K562 (cell line): ENCODE results near the gene DVL2. TPM values are rescaled to one million over a fixed set of nuclear protein-coding genes. Genes with fewer than 3 reads are reported as not detected.
A peak's percentile ranks its signal among the peaks of the same experiment; 100 is the strongest.

Experiments
- CTBP1 ChIP-seq: fragments of 450-650 bp; IDR thresholded peaks from 2 replicates; pipeline ENCODE4 v1.6.1; 2016; ENCODE audit warnings: borderline replicate concordance
- CXXC5 ChIP-seq: fragments of 250-450 bp; sonication (Bioruptor Pico); IDR thresholded peaks from 2 replicates; pipeline ENCODE4 v1.8.0; 2022; ENCODE audit warnings: inconsistent platforms, mild to moderate bottlenecking, moderate library complexity
- LARP7 ChIP-seq: fragments of 450-650 bp; IDR thresholded peaks from 2 replicates; pipeline ENCODE4 v1.6.1; 2016
- LCOR ChIP-seq: sonication (generic); formaldehyde crosslinking; IDR thresholded peaks from 2 replicates; pipeline ENCODE4 v1.8.0; 2022; ENCODE audit warnings: mild to moderate bottlenecking, missing genetic modification reagents
- NFIC ChIP-seq: fragments of 450-650 bp; IDR thresholded peaks from 2 replicates; pipeline ENCODE4 v1.6.1; 2017; ENCODE audit warnings: mild to moderate bottlenecking, inconsistent platforms
- ZBTB1 ChIP-seq: sonication (generic); formaldehyde crosslinking; IDR thresholded peaks from 2 replicates; pipeline ENCODE4 v1.8.1; 2023; ENCODE audit warnings: missing genetic modification reagents, low read depth, mild to moderate bottlenecking, borderline replicate concordance
- ZNF263 ChIP-seq: sonication (generic); formaldehyde crosslinking; IDR thresholded peaks from 2 replicates; pipeline ENCODE4 v1.8.0; 2022; ENCODE audit warnings: mild to moderate bottlenecking, missing genetic modification reagents, borderline replicate concordance
- ZNF75A ChIP-seq: fragments of 450-650 bp; formaldehyde crosslinking; IDR thresholded peaks from 2 replicates; pipeline ENCODE4 v1.4.0; 2020; ENCODE audit warnings: mild to moderate bottlenecking
- ZNF766 ChIP-seq: fragments of 200-800 bp; sonication (Bioruptor generic); conservative IDR thresholded peaks from 2 replicates; pipeline ENCODE4 v1.6.1; 2016; ENCODE audit warnings: missing genetic modification characterization, missing compliant biosample characterization
- polyA plus RNA-seq, 8 experiments: library from polyadenylated mRNA; depleted of rRNA in 4 of 8; stranded (reverse) in 5 of 8; unstranded in 3 of 8; fragments of >200 nt; fragmentation: Nextera tagmentation in 2 of 8; fragmentation: Illumina TruSeq in 1 of 8; extraction: Ambion mirVana in 2 of 8; extraction: Trizol in 1 of 8; gene quantifications; 2 replicates each; pipeline versions ENCODE4 v1.2.1 to v1.2.3, GENCODE V29; 2011 to 2014; ENCODE audit warnings: inconsistent platforms in 1 of 8, missing spikeins in 1 of 8
- total RNA-seq, 7 experiments: library from RNA; depleted of rRNA in 6 of 7; stranded (reverse); fragments of >200 nt in 6 of 7; fragmentation: Illumina TruSeq in 2 of 7; extraction: Trizol in 2 of 7; gene quantifications; 2 replicates each; pipeline versions ENCODE4 v1.2.1 to v1.2.3, GENCODE V29; 2011 to 2021; ENCODE audit warnings: low replicate concordance in 1 of 7
- TF ChIP-seq, protein P1 (sequence below): fragments of 200-800 bp; sonication (Bioruptor generic); IDR thresholded peaks from 2 replicates; pipeline ENCODE4 v1.6.1; 2017; ENCODE audit warnings: missing genetic modification characterization, missing compliant biosample characterization
- TF ChIP-seq, protein P2 (sequence below): fragments of 450-650 bp; conservative IDR thresholded peaks from 2 replicates; pipeline ENCODE4 v1.6.1; 2016; ENCODE audit warnings: missing genetic modification characterization, low read depth, mild to moderate bottlenecking, control low read depth, missing compliant biosample characterization
- TF ChIP-seq, protein P3 (sequence below): fragments of 150-350 bp; IDR thresholded peaks from 2 replicates; pipeline ENCODE4 v1.6.1; 2014; ENCODE audit warnings: low read depth, mild to moderate bottlenecking, low read length, borderline replicate concordance
- TF ChIP-seq, protein P4 (sequence below), 2 experiments: fragments of 450-650 bp; conservative IDR thresholded peaks; 2 replicates each; pipeline ENCODE4 v1.6.1; 2017; ENCODE audit warnings: mild to moderate bottlenecking in 2 of 2, moderate library complexity in 2 of 2
- TF ChIP-seq, protein P5 (sequence below), 3 experiments: fragments of 200-800 bp in 1 of 3; sonication (Bioruptor generic) in 1 of 3; sonication (generic) in 1 of 3; formaldehyde crosslinking in 1 of 3; IDR thresholded peaks; 2 replicates each; pipeline versions ENCODE4 v1.6.1 to v1.8.0; 2016 to 2022; ENCODE audit warnings: mild to moderate bottlenecking in 2 of 3, missing compliant biosample characterization in 2 of 3, missing genetic modification characterization in 2 of 3, missing genetic modification reagents in 1 of 3

Gene DVL2
- total and polyA plus RNA-seq, 9 of the 15 experiments (the other 6 are each of a cell fraction or from before 2014, with no cell fraction given) = 1.3 to 49.5 (median 24.3) TPM

DNA sequence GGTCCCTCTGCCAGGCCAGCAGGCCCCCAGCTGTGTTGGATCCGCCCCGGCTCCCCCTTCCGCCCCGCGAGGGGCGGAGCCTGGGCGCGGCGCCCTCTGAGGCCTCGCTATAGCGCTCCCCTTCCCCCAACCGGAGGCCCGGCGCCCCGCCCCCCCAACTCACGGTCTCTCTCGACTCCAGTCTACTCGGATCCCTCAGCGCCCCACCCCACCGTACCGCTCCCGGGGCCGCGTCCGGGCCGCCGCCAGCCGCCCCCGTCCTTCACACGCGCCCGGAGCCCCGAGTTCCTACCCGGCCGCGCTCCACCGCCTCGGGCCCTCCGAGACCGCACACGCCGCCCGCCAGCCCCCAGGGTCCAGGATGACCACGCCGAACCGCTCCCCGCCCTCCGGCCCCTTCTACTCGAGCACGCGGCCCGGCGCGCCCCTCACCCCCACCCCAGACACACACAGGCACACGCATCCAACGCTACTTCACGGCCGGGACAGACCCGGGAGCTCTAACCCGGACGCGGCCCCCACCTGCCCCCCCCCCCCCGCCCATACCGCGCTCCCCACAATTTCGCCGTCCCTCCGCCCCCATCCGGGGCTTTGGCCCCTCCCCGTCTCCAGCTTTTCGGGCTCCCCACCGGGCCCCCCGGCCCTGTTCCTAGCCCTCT lies 3.6 kb upstream of the DVL2 start (continued):
- TF ChIP-seq, protein P1, sequence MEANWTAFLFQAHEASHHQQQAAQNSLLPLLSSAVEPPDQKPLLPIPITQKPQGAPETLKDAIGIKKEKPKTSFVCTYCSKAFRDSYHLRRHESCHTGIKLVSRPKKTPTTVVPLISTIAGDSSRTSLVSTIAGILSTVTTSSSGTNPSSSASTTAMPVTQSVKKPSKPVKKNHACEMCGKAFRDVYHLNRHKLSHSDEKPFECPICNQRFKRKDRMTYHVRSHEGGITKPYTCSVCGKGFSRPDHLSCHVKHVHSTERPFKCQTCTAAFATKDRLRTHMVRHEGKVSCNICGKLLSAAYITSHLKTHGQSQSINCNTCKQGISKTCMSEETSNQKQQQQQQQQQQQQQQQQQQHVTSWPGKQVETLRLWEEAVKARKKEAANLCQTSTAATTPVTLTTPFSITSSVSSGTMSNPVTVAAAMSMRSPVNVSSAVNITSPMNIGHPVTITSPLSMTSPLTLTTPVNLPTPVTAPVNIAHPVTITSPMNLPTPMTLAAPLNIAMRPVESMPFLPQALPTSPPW = peak; percentile 95
- TF ChIP-seq ZBTB1 (CRISPR knock-in tag) (peak; percentile 54; the same call in 1 of the 2 replicates), NFIC (0 out of 2 replicates have a peak, but pooled peaks have one; percentile 15), ZNF75A (CRISPR knock-in tag) (no peak), ZNF766 (CRISPR knock-in tag) (0 out of 2 replicates have a peak, but pooled peaks have one; percentile 27), CTBP1 (no peak), LCOR (CRISPR knock-in tag) (no peak), CXXC5 (peak; percentile 71), LARP7 (no peak), ZNF263 (CRISPR knock-in tag) (peak; percentile 56; the same call in 1 of the 2 replicates)
- TF ChIP-seq, protein P2, sequence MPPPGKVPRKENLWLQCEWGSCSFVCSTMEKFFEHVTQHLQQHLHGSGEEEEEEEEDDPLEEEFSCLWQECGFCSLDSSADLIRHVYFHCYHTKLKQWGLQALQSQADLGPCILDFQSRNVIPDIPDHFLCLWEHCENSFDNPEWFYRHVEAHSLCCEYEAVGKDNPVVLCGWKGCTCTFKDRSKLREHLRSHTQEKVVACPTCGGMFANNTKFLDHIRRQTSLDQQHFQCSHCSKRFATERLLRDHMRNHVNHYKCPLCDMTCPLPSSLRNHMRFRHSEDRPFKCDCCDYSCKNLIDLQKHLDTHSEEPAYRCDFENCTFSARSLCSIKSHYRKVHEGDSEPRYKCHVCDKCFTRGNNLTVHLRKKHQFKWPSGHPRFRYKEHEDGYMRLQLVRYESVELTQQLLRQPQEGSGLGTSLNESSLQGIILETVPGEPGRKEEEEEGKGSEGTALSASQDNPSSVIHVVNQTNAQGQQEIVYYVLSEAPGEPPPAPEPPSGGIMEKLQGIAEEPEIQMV (tag) = no peak
- TF ChIP-seq, protein P3, sequence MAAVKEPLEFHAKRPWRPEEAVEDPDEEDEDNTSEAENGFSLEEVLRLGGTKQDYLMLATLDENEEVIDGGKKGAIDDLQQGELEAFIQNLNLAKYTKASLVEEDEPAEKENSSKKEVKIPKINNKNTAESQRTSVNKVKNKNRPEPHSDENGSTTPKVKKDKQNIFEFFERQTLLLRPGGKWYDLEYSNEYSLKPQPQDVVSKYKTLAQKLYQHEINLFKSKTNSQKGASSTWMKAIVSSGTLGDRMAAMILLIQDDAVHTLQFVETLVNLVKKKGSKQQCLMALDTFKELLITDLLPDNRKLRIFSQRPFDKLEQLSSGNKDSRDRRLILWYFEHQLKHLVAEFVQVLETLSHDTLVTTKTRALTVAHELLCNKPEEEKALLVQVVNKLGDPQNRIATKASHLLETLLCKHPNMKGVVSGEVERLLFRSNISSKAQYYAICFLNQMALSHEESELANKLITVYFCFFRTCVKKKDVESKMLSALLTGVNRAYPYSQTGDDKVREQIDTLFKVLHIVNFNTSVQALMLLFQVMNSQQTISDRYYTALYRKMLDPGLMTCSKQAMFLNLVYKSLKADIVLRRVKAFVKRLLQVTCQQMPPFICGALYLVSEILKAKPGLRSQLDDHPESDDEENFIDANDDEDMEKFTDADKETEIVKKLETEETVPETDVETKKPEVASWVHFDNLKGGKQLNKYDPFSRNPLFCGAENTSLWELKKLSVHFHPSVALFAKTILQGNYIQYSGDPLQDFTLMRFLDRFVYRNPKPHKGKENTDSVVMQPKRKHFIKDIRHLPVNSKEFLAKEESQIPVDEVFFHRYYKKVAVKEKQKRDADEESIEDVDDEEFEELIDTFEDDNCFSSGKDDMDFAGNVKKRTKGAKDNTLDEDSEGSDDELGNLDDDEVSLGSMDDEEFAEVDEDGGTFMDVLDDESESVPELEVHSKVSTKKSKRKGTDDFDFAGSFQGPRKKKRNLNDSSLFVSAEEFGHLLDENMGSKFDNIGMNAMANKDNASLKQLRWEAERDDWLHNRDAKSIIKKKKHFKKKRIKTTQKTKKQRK = no peak
- TF ChIP-seq, protein P4, sequence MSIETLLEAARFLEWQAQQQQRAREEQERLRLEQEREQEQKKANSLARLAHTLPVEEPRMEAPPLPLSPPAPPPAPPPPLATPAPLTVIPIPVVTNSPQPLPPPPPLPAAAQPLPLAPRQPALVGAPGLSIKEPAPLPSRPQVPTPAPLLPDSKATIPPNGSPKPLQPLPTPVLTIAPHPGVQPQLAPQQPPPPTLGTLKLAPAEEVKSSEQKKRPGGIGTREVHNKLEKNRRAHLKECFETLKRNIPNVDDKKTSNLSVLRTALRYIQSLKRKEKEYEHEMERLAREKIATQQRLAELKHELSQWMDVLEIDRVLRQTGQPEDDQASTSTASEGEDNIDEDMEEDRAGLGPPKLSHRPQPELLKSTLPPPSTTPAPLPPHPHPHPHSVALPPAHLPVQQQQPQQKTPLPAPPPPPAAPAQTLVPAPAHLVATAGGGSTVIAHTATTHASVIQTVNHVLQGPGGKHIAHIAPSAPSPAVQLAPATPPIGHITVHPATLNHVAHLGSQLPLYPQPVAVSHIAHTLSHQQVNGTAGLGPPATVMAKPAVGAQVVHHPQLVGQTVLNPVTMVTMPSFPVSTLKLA (conservative IDR thresholded peaks at IDR 0.05) = peak in 1 of 2 experiments; percentile 39; a peak in 2 of 4 replicates
- TF ChIP-seq, protein P5, sequence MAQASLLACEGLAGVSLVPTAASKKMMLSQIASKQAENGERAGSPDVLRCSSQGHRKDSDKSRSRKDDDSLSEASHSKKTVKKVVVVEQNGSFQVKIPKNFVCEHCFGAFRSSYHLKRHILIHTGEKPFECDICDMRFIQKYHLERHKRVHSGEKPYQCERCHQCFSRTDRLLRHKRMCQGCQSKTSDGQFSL (CRISPR knock-in tag; IDR thresholded peaks at IDR 0.05) = peak; percentile 73
- TF ChIP-seq, protein P5 (tag; IDR thresholded peaks at IDR 0.05) = peak in 1 of 2 experiments; percentile 93; a peak in 2 of 4 replicates
